AG10803 (cell line): Measurements from ENCODE around the gene INTS11.

ENCODE experiments used
- DNase-seq: peaks from one replicate; pipeline ENCODE4 v3.0.0; 2010; ENCODE audit warnings: low read depth
- H3K4me3 ChIP-seq: 2 replicates; pipeline ENCODE4 v1.5.1; 2011; ENCODE audit warnings: mild to moderate bottlenecking, low read length, control low read depth
- TF ChIP-seq, protein P1 (sequence below): conservative IDR thresholded peaks from 2 replicates; pipeline ENCODE4 v1.5.1; 2011; ENCODE audit warnings: mild to moderate bottlenecking, low read length, control low read depth, inconsistent platforms

Gene INTS11

DNA sequence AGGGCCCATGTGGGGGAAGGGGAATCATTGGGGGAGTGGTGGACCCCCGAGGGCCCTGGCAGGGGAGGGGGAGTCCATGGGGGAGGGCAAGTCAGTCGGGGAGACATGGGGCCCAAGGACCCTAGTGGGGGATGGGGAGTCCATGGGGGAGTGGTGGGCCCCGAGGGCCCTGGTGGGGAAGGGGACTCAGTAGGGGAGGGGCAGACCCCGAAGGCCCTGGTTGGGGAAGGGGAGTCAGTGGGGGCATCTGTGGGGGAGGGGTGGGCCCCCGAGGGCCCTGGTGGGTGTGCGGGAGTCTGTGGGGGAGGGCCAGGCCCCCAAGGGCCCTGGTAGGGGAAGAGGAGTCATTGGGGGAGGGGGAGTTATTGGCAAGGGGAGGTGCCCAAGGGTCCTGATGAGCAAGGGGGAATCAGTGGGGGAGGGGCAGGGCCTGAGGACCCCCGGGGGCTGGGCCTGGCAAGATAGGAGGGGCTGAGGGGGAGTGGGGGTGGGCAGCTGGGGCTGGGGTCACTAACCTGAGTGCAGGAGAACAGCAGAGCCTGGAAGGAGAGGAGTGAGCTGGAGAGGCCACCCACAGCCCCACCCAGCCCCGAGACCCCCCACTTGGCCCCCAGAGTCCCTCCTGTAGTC lies 31.8 kb upstream of the INTS11 start:
- H3K4me3 ChIP-seq = peak overlapping the region; percentile 93
- DNase-seq = no peak
- TF ChIP-seq, protein P1, sequence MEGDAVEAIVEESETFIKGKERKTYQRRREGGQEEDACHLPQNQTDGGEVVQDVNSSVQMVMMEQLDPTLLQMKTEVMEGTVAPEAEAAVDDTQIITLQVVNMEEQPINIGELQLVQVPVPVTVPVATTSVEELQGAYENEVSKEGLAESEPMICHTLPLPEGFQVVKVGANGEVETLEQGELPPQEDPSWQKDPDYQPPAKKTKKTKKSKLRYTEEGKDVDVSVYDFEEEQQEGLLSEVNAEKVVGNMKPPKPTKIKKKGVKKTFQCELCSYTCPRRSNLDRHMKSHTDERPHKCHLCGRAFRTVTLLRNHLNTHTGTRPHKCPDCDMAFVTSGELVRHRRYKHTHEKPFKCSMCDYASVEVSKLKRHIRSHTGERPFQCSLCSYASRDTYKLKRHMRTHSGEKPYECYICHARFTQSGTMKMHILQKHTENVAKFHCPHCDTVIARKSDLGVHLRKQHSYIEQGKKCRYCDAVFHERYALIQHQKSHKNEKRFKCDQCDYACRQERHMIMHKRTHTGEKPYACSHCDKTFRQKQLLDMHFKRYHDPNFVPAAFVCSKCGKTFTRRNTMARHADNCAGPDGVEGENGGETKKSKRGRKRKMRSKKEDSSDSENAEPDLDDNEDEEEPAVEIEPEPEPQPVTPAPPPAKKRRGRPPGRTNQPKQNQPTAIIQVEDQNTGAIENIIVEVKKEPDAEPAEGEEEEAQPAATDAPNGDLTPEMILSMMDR = no peak

DNA sequence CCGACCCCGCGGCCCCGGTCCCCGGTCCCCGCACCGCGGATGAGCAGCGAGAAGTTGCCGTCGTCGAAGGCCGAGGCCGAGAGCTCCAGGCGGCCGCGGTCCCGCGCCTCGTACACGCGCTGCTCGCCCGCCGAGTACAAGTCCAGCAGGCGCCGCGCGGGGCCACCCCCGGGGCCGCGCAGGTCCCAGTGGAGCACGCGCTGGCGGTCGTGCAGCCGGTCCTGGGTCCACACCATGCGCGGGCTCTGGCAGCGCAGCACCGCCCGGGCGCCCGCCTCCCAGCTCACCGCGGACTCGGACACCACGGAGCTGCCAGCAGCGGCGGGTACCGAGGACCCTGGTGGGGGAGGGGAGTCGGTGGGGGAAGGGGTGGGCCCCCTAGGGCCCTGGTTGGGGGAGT lies 31.0 kb upstream of the INTS11 start:
- H3K4me3 ChIP-seq = peak overlapping the region; percentile 93
- TF ChIP-seq, protein P1 = no peak
- DNase-seq = no peak

DNA sequence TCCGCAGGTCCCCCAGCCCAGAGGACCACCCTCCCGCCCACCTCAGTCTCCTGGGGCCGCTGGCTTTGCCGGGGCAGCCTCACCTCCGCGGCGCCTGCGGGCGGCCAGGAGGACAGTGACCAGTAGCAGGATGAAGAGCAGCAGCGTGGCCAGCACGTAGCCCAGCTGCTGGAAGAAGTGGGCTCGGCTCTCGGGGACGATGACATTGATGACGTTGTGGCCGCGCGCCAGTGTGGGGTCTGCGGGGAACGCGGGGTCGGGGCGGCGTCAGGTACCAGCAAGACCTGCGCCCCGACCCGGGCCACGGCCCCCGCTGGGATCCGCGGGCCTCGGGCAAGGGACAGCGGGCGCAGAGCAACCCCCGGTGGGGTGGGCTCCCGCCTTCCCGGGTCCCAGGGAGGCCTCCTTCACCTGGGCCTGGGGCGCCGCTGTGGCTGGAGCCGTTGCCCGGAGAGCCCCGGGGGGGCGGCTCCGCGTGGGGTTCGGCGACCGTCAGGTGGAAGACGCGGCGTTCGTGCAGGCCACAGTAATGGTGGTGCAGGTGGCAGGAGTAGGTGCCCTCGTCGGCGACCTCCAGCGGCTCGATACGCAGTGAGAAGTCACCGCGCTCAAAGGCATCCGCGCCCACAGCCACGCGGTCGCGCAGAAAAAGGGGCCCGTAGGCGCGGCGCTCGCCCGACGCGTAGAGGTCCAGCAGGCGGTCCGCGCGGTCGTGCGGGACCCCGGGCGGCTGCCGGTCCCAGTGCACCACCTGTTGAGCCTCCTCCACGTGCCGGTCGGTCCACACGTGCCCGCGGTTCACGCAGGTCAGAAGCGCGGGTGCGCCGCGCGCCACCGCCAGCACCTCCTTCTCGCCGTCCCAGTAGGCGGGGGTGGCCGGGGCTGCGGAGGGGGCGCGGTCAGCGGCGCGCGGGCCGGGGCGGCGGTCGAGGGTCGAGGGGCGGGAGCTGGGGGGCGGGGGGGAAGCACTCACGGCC lies 30.1 kb upstream of the INTS11 start:
- TF ChIP-seq, protein P1 = no peak
- peak overlapping the region; percentile 93 for H3K4me3 ChIP-seq
- no peak for DNase-seq

DNA sequence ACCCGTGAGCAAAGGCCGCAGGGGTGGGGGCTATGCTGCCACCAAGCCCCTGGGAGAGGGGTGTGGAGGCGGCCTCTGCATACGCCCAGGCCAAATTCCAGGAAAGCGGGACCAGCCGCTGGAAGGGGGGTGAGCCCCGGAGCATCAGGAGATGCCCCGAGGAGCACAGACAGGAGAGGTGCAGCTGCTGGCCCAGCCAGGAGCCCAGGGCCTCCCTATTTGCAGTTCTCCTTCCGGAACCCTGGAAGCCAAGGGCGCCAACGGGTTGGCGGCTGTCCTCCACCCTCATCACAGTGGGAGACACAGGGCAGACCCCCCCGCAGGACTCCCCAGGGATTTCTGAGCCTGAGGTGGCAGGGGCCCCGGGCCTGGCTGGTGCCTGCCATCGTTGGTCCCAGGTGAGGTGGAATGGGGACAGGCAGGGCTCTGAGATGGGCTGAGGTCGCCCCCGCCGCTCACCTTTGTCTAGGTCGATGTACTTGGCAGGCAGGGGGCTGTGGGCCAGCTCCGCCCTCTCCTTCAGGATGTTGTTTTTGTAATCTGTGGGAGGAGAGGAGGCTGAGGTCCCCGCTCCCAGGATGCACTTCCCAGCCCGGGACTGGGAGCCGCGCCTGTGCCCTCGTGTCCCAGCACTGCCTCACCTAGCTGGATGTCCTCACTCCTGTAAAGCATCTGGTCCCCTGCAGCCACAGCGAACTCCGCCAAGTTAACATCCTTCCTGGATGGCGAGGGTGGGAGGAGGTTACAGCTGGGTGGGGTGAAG lies 29.1 kb upstream of the INTS11 start:
- TF ChIP-seq, protein P1 = no peak
- no peak for DNase-seq
- peak overlapping the region; percentile 24; the same call in 1 of the 2 replicates for H3K4me3 ChIP-seq

DNA sequence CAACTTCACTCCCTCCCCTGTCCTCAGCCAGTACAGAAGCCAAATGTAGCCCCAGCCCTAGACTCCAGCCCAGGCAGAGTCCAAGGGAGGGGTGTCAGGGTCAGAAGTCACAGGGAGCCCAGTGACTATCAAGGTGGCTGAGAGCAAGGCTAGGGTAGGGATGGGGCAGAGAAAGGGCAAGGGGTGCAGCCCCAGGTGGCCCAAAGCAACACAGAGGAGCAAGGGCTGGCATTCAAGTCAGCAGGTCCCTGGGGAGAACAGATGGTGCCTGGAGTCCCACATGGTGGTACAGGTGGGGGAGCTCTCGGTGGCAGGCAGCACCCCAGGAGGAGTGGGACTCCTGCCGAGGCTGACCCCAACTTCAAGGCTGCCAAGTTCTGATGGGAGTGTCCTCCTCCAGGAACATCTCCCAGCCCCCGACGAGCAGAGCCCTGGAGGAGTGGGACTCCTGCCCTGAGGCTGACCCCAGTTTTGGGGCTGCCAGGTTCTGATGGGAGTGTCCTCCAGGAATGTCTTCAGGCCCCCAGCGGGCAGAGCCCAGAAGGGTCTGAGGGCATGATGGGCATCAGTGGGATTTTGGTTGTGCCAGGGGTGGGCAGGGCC lies 28.4 kb upstream of the INTS11 start:
- DNase-seq = no peak
- TF ChIP-seq, protein P1 = no peak
- peak overlapping the region; percentile 31 for H3K4me3 ChIP-seq

DNA sequence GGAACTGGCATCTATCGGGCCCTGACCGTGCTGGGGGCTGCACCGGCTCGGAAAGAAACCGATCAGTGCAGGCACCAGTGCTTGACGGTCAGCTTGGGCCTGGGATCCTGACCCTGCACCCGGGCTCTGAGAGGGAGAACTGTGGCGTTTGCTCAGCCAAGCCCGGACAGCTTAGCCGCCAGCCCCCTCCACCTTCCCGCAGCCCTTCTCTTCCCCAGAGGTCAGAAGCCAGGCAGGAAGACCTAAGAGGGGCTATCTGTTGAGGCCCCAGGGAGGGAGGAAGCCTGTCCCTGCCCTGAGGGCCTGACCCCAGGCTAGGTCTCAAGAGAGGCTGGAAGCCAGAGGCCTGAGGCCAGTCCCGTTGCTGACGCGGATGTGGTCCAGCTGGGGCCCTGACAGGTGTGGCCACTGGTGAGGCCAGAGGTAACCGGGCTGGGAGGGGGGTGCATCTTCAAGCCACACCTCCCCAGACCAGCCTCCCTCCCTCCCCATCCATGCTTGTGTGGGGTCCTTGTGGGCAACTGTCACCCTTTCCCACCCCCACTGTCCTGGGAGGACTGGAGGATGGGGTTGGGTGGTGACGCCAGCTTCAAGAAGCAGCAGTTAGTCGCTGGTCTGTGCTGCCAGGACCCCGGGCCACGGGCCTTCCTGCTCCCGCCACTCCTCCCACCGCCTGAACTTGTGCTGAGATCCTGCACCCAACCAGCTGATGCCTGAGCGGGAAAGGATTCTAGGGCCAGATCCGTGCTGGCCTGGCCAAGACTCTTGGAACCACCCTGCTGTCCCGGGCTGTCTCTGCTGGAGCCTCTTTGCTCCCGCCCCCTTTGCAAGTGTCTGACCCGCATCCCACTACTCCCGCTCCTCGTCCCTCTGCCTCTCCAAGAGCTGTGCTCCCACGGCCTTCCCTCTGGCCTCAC lies 27.3 kb upstream of the INTS11 start:
- TF ChIP-seq, protein P1 = no peak
- DNase-seq = peak; percentile 51
- H3K4me3 ChIP-seq = peak overlapping the region; percentile 31
